HG03460 (cell line): Measurements from ENCODE around the gene SDC4.

ENCODE experiments used
- ATAC-seq: cut with Tn5 transposase; IDR thresholded peaks from one replicate; pipeline ENCODE4 v1.9.1; 2021; ENCODE audit not compliant: unreplicated experiment

SDC4 gene

DNA sequence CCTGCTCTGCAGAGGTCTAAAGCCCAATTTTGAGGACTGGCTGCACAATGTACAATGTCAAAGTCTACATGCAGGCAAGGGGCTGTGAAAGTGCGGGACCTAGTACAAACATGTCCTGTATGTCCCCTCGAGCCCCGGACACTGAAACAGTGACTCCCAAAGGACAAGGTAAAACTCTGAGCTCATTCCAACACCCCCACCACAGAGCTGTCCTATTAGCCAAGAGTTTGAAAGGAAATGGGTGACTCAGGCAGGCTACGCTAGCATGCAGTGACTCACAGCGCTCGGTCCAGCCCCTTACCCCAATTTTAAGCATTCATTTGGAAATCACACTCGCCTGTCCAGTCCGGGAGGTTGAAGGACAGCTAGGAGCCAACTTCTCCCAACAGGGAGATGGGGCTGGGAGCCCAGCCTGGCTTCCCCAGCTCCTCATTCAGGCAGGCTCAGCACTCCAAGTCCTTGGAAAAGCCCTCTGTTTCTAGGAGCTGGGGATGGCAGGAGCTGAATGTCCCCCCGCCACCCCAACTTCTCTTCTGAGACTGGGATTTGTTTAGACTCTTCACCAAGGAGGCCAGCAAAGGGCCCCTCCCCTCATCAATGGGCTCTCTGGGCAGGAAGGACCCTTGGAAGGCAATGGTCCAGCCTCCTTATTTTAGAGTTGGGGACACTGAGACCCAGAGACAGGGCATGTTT lies 3.9 kb downstream of the SDC4 start:
- no peak for ATAC-seq

GRCh38 chr20:45343532-45344167 lies 4.6 kb downstream of the SDC4 start:
- no peak for ATAC-seq

- no peak for ATAC-seq
These were observed 5.2 kb downstream of the SDC4 start for GRCh38 chr20:45342855-45343531.

- ATAC-seq: no peak
These were observed 6.0 kb downstream of the SDC4 start for GRCh38 chr20:45341939-45342854.

DNA sequence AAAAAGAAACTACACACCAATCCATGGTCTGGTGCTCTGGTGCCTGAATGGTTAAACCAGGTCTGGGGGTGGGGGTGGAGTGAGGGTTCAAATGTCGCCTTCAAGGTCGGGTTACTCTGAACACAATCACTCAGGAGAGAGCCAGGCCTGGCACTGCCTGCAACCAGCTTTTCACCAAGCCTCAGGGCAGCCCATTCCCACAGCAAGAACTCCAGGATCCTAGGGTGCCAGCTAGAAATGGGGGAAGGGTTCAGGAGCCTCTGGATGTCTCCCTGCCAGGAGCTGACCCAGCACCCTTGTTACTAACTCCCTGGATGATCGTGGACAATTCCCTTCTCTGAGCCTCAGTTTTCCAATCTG lies 6.7 kb downstream of the SDC4 start:
- ATAC-seq: no peak

DNA sequence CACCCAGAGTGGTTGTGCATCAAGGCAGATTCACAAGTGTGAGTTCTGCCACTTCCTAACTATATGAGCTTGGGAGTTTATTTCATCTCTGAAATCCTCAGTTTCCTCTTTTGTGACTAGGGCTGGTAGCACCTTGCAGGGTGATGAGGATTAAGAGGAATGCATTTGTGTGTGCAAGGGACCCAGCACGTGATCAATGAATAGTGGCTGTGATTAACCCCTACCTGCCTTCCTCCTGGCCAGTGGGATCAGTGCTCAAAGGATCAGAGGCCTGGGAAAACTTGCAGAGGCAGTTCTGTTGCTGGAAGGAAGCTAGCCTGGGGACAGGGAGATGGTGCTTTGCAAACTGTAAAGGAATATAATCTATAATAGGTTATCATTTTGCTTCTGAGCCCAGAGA lies 7.3 kb downstream of the SDC4 start:
- no peak for ATAC-seq

GRCh38 chr20:45340236-45340847 lies 7.9 kb downstream of the SDC4 start:
- no peak for ATAC-seq

GRCh38 chr20:45339799-45340198 lies 8.4 kb downstream of the SDC4 start:
- no peak for ATAC-seq

- ATAC-seq: no peak
These were observed 9.1 kb downstream of the SDC4 start for GRCh38 chr20:45339084-45339483.

DNA sequence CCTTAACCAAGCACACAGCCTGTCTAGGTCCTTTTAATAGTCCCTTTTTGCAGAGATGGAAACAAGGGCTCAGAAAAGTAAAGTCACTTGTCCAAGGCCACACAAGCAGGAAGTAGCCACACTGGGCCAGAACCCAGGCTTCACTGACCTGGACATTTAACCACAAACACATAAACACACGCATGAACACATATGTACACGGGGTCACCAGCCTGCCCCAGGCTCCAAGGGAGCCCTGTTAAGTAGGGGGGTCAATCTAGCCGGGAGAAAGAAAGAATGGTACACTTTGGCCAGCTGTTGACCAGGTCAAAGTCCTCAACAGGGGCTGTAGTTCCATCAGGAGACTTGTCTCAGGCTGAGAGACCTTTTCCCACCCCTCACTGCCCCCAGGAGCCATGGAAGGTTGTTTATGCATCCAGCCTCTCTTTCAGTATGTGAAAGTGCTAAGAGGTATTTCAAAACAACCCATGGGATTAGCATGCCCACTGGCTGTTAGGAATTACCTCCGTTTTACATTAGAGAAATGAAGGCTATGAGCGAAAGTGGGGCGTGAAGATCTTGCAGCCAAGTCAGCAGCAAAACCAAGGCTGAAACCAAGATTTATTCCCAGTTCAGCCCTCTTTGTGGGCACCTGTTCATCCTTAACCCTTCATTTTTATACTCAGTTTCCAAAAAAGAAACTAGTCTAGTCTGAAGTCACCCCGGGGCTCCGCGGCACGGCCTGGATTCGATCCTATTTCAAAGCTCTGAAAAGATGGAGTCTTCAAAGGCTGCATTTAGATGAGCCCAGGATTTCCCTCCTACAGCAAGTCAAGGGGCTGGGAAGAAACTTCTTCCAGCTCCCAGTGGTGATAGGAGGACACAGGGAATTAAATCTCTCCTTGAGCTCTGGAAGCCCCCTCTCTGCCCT lies 9.8 kb downstream of the SDC4 start:
- ATAC-seq: no peak

DNA sequence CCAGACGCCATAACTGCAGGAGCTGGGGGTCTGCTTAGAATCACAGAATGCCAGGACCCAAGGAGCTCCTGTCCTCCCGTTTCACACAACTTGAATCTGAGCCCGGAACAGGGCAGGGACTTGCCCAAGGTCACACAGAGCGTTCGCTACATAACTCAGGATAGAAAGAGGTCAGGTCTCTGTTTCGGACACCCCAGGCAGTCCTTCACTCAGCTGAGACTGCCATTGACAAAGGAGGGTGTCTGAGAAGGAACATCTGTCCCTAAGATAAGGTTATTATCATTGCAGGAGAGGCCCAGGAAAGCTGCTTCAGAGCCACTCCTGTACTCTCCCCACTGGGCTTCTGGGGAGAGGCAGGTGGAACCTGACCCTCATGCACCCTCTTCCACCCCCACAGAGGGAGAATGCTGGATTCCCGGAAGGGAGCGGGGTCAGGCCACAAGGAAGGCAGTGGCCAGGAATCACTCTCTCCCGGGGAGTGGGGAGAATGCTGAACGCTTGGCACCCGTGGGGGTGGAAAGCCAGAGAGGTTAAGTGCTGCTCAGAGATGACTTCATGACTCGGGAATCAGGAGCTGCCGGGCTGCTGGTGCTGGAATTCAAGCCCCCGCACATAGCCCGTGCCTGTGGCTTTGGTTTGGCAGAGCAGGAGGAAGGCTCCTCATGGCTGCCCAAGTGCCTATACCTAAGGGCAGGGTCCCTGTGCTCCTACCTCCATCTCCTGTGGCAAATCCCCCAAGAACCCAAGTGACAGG lies 10.7 kb downstream of the SDC4 start:
- ATAC-seq: no peak

DNA sequence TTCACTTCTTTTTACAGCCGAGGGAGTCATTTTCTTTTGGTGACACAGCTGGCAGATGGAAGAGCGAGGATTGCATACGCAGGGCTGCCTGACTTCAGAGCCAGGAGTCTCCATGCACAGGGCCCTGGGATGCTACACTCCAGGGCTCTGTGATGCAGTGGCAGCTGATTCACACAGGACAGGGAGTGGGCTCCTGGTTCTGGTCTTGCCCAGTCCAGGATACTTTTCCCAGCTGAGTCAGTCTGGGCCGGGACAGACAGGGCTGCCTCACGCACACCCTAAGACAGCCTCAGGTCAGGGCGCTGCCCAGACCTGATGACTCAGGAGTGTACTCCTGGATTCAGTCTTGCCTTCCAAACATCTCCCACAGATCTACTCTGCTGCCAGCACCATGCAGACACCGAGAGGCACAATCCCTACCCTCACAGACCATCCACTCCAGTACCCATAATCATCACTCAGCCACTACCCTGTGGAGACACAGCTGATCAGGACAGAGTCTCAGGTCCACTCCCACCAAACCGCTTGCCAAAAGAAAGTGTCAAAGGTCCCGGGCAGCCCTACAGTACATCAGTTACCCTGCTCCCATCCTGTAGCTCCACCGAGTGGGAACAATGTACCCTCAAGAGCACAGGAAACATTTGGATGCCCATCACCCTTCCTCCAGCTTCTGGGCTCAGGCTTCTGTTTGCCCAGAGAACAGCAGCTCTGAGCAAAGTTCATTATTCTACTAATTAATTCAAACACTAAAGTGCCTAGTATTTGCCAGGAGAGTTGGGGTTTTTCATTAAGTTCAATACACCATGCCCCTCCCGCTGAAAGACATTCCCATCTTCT lies 11.5 kb downstream of the SDC4 start:
- ATAC-seq: no peak

- no peak for ATAC-seq
These were observed 17.7 kb downstream of the SDC4 start for GRCh38 chr20:45330476-45330875.

GRCh38 chr20:45329497-45330319 lies 18.5 kb downstream of the SDC4 start:
- no peak for ATAC-seq

DNA sequence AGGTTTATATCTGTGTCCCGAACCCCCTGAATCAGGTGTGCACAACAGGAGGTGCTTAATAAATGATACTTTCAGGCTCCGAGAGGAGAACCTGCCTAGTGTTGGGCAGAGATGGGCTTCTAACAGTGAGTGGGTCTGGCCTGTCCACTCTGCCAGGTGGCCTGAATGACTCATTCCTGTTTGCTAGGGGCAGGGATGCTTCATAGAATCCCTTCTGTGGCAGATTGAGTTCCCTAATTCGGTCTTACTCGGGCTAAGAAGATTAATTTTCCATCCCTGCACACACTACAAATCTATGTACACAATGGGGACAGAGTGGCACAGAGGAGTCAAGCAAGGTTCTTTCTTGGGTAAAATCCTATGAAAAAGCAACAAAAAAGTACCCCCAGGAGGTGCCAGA lies 19.8 kb downstream of the SDC4 start:
- no peak for ATAC-seq

DNA sequence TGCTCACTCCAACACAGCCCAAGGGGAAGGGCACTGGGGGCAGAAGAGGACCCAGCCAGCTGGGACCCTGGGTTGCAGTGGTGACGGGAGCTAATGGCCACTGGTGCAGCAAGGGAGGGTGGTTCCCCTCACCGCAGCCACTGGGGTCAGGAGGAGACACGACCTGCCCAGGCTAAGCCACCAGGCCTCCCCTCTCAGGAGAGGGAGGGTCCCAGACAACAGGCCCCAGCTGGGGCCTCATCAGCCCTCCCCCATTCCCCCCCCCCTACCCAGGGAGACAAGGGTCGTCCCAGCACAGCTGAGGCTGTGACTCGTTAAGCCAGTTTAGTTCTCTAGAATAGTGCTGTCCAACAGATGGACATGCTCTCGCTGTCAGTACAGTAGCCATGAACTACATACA lies 22.9 kb downstream of the SDC4 start:
- no peak for ATAC-seq

DNA sequence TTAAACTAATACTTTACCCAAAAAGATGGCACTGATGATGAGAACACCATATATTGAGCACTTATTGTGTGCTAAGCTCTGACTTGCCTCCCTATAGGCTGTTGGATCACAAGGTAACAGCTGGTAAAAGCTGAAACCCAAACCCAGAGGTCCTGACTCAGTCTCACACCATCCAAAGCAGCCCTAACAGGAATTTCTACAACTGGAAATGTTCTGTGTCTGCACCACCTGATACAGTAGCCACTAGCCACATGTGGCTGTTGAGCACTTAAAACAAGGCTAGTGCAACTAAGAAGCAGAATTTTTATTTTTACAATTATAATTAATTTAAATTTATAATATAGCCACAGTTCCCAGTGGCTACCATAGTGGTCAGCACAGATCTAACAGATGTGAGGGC lies 24.5 kb downstream of the SDC4 start:
- no peak for ATAC-seq
